ENCODE data around the gene CHD6.
"Not testable (repeated sequence)": the region's sequence is repeated elsewhere in the genome, so short reads cannot be mapped to it uniquely, and the experiment has no call there.

CHD6 gene

GRCh38 chr20:41538810-41539596 lies 79.2 kb downstream of the CHD6 start:
- Histone ChIP-seq H3K27me3 (ENCODE audit: insufficient read depth, poor library complexity, severe bottlenecking) (no peaks in the 10 kb centered on the region), H3K27ac (replicated peaks) (no peak overlapping the region), H3K4me3 (replicated peaks; ENCODE audit: insufficient read depth, low read length) (no peak overlapping the region)
- DNase-seq (ENCODE audit: low read depth in 1 of 2, low spot score in 1 of 2), result no peak
- no peak for TF ChIP-seq REST (IDR thresholded peaks at IDR 0.05; ENCODE audit: insufficient replicate concordance, low read depth)
- TF ChIP-seq GABPA (IDR thresholded peaks at IDR 0.05; ENCODE audit: low read depth), result no peak
- TF ChIP-seq CTCF (IDR thresholded peaks at IDR 0.05; ENCODE audit: insufficient read depth, low read length), result no peak
- no peak for TF ChIP-seq POLR2AphosphoS5 (IDR thresholded peaks at IDR 0.05; ENCODE audit: low read depth)
- no peak for TF ChIP-seq SPI1 (IDR thresholded peaks at IDR 0.05; ENCODE audit: borderline replicate concordance, low read depth)

- DNase-seq (ENCODE audit: low read depth in 1 of 2, low spot score in 1 of 2), result no peak
- H3K4me3 ChIP-seq (replicated peaks; ENCODE audit: insufficient read depth, low read length), result no peak overlapping the region
- no peaks in the 10 kb centered on the region for H3K27me3 ChIP-seq (ENCODE audit: insufficient read depth, poor library complexity, severe bottlenecking)
- H3K27ac ChIP-seq (replicated peaks), result no peak overlapping the region
- no peak for TF ChIP-seq POLR2AphosphoS5 (IDR thresholded peaks at IDR 0.05; ENCODE audit: low read depth)
- TF ChIP-seq SPI1 (IDR thresholded peaks at IDR 0.05; ENCODE audit: borderline replicate concordance, low read depth), result no peak
- TF ChIP-seq GABPA (IDR thresholded peaks at IDR 0.05; ENCODE audit: low read depth), result no peak
- no peak for TF ChIP-seq REST (IDR thresholded peaks at IDR 0.05; ENCODE audit: insufficient replicate concordance, low read depth)
- TF ChIP-seq CTCF (IDR thresholded peaks at IDR 0.05; ENCODE audit: insufficient read depth, low read length), result no peak
Observed at GRCh38 chr20:41537865-41538264, 80.3 kb downstream of the CHD6 start.

GRCh38 chr20:41535551-41535950 lies 82.6 kb downstream of the CHD6 start:
- H3K27ac ChIP-seq (replicated peaks); H3K27me3 ChIP-seq (ENCODE audit: insufficient read depth, poor library complexity, severe bottlenecking); DNase-seq (ENCODE audit: low read depth in 1 of 2, low spot score in 1 of 2); H3K4me3 ChIP-seq (replicated peaks; ENCODE audit: insufficient read depth, low read length): not testable (repeated sequence)

GRCh38 chr20:41534842-41535241 lies 83.3 kb downstream of the CHD6 start:
- no peak for TF ChIP-seq SPI1 (IDR thresholded peaks at IDR 0.05; ENCODE audit: borderline replicate concordance, low read depth)
- no peak for TF ChIP-seq CTCF (IDR thresholded peaks at IDR 0.05; ENCODE audit: insufficient read depth, low read length)
- no peak for TF ChIP-seq POLR2AphosphoS5 (IDR thresholded peaks at IDR 0.05; ENCODE audit: low read depth)
- no peak for TF ChIP-seq GABPA (IDR thresholded peaks at IDR 0.05; ENCODE audit: low read depth)
- TF ChIP-seq REST (IDR thresholded peaks at IDR 0.05; ENCODE audit: insufficient replicate concordance, low read depth), result no peak
- no peak for DNase-seq (ENCODE audit: low read depth in 1 of 2, low spot score in 1 of 2)
- no peak overlapping the region for H3K27ac ChIP-seq (replicated peaks)
- H3K27me3 ChIP-seq (ENCODE audit: insufficient read depth, poor library complexity, severe bottlenecking), result no peaks in the 10 kb centered on the region
- H3K4me3 ChIP-seq (replicated peaks; ENCODE audit: insufficient read depth, low read length), result no peak overlapping the region
